OCI-M1 (cell line): ENCODE data around the gene FABP3.
"Not testable (repeated sequence)": the region's sequence is repeated elsewhere in the genome, so short reads cannot be mapped to it uniquely, and the experiment has no call there.

Experiments
- DNase-seq: peaks from one replicate; lab custom pipeline; 2025; lab: John Stamatoyannopoulos, UW

Gene FABP3

DNA sequence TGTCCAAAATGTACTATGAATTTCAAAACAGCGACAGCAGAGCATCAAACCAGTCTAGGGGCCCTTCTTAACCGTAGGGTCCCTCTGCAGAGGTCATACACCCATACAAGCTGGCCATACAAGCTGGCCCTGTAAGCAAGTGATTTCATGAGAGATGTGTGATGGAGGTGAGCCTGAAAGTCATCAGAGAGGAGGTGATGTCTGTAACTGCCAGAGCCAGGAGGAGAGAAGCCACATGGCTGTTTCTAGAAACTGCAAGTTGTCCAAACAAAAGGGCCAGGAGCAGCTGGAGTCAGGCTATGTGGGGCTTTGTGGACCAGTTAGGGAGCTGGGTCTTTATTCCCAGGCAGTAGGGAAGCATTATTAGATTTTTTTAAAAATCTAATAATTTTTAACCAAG, 25.4 kb upstream of the FABP3 start:
- DNase-seq, result no peak

DNA sequence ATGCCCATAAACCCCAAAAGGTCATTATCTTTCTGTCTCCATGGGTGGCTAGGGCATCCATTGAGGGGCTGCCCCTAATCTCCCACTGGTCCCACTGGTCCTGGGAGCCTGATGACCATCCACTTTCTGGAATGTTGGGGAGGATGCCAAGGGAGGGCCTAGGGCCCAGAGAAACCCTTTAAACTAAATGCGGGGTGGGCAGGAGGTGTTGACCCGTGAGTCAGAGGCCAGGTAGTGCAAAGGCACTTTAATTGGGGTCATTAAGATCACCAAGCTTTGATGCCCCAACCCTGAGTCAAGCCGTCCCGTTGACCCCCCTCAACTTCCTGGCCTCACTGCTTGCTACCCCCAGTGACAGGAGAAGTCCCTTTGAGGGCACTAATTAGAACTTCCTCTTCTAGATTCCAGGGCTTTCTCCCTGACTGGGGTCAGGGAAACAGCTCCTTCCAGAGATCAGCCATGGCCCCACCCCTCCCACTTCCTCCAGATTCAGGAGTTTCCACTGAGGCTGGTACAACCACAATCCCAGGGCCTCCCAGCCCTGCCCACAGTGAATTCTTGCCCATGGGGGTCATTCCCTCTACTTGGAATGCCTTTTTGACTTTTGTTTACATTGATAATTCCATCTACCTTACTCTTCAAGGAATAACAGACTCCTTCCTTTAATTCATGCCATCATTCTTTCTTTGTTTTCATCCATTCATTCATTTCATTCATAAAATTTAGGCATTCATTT, 24.7 kb upstream of the FABP3 start:
- DNase-seq, result no peak

- DNase-seq, result no peak
Measured at GRCh38 chr1:31396633-31397351, 23.9 kb upstream of the FABP3 start.

DNA sequence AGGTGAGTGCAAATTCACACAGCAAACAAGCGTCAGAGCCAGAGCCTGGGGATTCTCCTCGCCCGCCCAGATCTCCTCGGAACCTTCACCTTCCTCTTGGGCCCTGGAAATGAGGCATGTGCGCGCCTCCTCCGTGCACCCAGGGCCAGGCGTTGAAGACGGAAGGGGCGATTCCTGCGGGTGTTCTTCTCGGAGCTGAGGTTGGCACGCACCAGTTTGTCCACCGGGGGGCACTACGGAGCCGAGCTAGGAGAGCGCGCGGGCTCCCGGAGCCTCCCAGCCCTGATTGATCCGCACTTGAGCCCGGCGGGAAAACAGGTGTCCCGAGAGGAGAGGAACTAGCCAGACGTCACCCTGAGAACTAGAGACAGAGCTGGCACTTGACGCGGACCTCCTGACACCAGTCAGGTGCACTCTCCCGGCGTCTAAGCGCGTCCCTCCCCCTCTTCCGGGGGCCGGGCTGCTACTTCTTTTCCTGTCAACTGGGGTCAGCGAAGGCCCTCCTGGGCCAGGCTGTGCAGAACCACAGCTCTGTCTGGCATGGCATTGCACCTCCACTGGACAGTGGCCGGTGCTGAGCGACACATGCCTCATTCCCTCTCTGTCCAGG, 21.8 kb upstream of the FABP3 start:
- DNase-seq, result peak; percentile 88

GRCh38 chr1:31393463-31393862, 20.6 kb upstream of the FABP3 start:
- DNase-seq, result no peak

GRCh38 chr1:31390071-31390470, 17.2 kb upstream of the FABP3 start:
- no peak for DNase-seq

GRCh38 chr1:31389616-31390015, 16.7 kb upstream of the FABP3 start:
- DNase-seq, result no peak

- no peak for DNase-seq
Measured at GRCh38 chr1:31387612-31388011, 14.7 kb upstream of the FABP3 start.

GRCh38 chr1:31386576-31387243, 13.8 kb upstream of the FABP3 start:
- DNase-seq, result not testable (repeated sequence)

- DNase-seq, result no peak
Measured at GRCh38 chr1:31383967-31384366, 11.1 kb upstream of the FABP3 start.

GRCh38 chr1:31382379-31382989, 9.6 kb upstream of the FABP3 start:
- no peak for DNase-seq

DNA sequence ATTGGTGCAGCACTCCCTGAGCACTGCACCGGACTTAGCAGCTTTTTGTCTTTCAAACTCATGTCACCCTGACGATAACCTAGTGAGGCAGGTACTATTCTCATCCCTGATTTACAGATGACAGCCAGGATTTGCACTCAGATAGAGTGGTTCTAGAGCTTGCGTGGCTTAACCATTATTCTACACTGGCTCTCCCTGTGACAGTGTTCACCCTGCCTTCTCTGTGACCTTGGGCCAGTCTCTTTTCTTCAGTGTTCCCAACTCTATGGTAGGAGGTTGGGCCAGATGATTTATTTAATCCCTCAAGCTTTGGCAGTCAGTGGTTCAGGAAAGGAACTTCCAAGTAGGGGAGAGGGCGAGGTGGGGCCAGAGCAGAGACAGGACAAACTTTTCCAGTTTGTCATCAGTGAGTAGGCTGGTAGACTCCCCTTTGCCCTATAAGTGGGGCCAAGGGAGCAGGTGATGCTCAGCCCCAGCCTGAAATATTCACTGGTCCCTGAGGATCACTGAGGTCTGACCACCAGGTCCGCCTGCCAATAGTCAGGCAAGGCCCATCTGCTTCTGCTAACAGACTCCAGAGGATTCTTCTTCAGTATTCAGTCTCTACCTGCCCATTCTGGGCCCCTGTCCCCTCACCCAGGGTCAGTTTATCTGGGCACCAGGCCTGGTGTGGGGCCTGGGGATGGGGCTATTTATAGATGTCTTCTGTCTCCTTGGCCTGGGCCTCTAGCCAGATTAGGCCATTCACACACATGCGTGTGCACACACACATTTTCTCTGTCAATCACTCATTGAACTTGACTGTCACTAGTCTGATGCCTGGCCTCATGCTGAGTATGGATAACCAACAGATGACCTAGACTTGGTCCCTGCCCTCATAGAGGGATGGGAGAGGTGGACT, 8.8 kb upstream of the FABP3 start:
- no peak for DNase-seq

GRCh38 chr1:31380181-31380580, 7.3 kb upstream of the FABP3 start:
- DNase-seq, result no peak

DNA sequence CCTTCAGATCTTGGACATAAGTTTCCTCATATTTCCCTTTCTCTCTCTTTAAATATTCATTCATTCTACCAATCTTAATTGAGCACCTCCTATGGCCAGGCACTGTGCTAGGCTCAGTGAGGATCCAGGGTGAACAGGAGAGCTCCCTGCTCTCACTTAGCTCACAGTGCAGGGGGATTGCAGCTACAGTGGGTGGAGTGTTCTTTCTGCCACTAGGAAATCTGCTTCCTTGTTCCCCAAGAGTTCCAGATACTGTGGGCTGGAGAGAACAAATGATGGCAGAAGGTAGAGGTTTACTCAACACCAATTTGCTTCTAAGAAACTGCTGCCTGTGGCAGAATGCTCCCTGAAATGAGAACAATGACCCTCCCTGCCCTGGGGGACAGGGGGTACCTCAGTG, 5.1 kb upstream of the FABP3 start:
- no peak for DNase-seq

- DNase-seq, result no peak
Measured at GRCh38 chr1:31377364-31377863, 4.5 kb upstream of the FABP3 start.

- no peak for DNase-seq
Measured at GRCh38 chr1:31376375-31377134, 3.7 kb upstream of the FABP3 start.

GRCh38 chr1:31374511-31375196, 1.8 kb upstream of the FABP3 start:
- no peak for DNase-seq

DNA sequence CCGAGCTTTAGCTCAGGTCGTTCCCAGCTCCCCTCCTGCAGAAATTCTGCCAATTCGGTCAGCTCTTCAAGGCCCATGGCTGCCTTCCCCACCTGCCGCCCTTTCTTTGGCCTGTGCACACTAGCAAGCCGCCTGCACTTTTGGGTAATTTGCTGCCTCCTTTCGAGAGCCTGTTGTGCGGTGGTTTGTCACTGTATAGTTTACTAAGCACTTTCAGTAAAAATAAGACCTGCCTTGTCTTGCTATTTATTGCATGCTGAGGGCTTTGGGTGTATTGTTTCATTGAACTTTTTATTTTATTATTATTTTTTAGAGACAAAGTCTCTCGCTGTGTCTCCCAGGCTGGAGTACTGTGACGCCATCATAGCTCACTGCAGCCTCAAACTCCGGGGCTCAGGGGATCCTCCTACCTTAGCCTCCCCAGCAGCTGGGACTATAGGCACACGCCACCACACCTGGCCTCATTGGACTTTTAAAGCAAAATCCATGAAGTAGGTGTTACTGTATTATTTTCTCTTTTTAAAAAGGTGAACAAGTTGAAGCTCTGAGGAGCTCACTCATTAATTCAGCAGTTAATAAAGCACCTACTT, 1.1 kb upstream of the FABP3 start:
- DNase-seq, result no peak

DNA sequence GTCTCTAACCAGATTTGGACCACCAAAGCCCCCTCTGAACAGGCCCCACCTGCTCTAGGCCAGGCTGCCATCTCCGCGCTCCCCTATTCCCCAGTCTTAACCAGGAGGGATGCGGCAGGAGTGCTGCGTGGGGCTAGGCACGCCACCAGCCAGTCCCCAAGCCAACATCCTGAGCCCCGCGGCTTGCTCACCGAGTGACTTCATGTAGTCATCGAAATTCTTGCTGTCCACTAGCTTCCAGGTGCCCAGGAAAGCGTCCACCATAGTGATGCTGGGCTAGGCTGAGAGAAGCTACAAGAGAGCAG, 173 bp downstream of the FABP3 start:
- DNase-seq, result no peak
